ENCODE measurements around the gene RD3L. TPM values are rescaled to one million over a fixed set of nuclear protein-coding genes. Genes with fewer than 3 reads are reported as not detected.
"Not testable (repeated sequence)": the region's sequence is repeated elsewhere in the genome, so short reads cannot be mapped to it uniquely, and the experiment has no call there.

RD3L gene
- total and polyA plus RNA-seq, 2 donors from 2014 or later: not detected

DNA sequence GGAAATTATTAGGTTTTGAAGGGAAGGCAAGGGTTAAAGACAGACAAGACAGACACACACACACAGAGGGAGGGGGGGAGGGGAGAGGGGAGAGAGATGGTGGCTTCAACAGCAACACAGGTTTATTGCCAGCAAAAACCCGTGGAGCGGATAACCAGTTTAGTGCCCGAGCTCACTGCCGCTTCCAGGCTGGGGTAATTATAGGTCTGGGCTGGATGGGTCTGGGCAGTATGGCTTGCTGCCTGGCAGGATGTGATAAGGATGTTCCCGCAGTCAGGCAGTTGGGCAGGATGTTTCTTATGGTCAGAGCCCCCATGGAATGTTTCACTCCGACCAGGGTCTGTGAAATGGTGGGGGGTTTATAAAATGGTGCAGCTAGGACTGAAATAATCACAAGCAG, 18.5 kb downstream of the RD3L start:
- DNase-seq (peak in 4 of 5 donors; percentile 51 to 74 (median 66)), FAIRE-seq (no peak)
- Histone ChIP-seq H3K36me3 (ENCODE audit: control insufficient read depth in 2 of 3, insufficient read depth in 3 of 3, low read length in 3 of 3) (no peaks in the 10 kb centered on the region), H3K27me3 (ENCODE audit: control insufficient read depth, insufficient read depth, low read length) (no peaks in the 10 kb centered on the region), H3K4me1 (ENCODE audit: control insufficient read depth in 2 of 3, insufficient read depth in 2 of 3, low read depth in 1 of 3, low read length in 3 of 3) (peaks cover 0 to 3% (median 2%) of the 10 kb centered on the region in 3 donors), H3K27ac (ENCODE audit: low read depth in 2 of 2, low read length in 2 of 2) (no peak overlapping the region), H3K9ac (ENCODE audit: low read length in 3 of 3) (no peak overlapping the region), H3K4me3 (ENCODE audit: low read length in 3 of 3) (no peak overlapping the region), H3K9me3 (ENCODE audit: control insufficient read depth in 2 of 3, insufficient read depth in 1 of 3, low read length in 3 of 3) (no peaks in the 10 kb centered on the region)
- TF ChIP-seq CTCF (IDR thresholded peaks at IDR 0.05; ENCODE audit: borderline replicate concordance, extremely low read depth, insufficient read depth): no peak
- intact Hi-C loops (cut with DNase I): no loop called here

DNA sequence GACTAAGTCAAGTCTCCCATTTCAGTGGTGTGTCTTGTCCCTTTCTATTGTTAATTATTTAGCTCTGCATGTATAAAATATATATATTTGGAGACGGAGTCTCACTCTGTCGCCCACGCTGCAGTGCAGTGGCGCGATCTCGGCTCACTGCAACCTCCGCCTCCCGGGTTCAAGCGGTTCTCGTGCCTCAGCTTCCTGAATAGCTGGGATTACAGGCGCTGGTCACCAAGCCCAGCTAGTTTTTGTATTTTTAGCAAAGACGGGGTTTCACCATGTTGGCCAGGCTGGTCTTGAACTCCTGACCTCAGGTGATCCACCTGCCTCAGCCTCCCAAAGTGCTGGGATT, 20.5 kb downstream of the RD3L start:
- FAIRE-seq; H3K36me3 ChIP-seq (ENCODE audit: control insufficient read depth in 2 of 3, insufficient read depth in 3 of 3, low read length in 3 of 3); DNase-seq; intact Hi-C loops (cut with DNase I); H3K4me1 ChIP-seq (ENCODE audit: control insufficient read depth in 2 of 3, insufficient read depth in 2 of 3, low read depth in 1 of 3, low read length in 3 of 3); H3K9ac ChIP-seq (ENCODE audit: low read length in 3 of 3); H3K9me3 ChIP-seq (ENCODE audit: control insufficient read depth in 2 of 3, insufficient read depth in 1 of 3, low read length in 3 of 3); H3K27ac ChIP-seq (ENCODE audit: low read depth in 2 of 2, low read length in 2 of 2); H3K27me3 ChIP-seq (ENCODE audit: control insufficient read depth, insufficient read depth, low read length): not testable (repeated sequence)
- peak overlapping the region in 2 of 3 donors; percentile 52 to 95 for H3K4me3 ChIP-seq (ENCODE audit: low read length in 3 of 3)

- DNase-seq (peak; percentile 94 to 97 (median 95)), FAIRE-seq (no peak)
- TF ChIP-seq CTCF (IDR thresholded peaks at IDR 0.05; ENCODE audit: borderline replicate concordance, extremely low read depth, insufficient read depth): peak; percentile 94
Measured at GRCh38 chr14:103920981-103921854, 21.1 kb downstream of the RD3L start.

DNA sequence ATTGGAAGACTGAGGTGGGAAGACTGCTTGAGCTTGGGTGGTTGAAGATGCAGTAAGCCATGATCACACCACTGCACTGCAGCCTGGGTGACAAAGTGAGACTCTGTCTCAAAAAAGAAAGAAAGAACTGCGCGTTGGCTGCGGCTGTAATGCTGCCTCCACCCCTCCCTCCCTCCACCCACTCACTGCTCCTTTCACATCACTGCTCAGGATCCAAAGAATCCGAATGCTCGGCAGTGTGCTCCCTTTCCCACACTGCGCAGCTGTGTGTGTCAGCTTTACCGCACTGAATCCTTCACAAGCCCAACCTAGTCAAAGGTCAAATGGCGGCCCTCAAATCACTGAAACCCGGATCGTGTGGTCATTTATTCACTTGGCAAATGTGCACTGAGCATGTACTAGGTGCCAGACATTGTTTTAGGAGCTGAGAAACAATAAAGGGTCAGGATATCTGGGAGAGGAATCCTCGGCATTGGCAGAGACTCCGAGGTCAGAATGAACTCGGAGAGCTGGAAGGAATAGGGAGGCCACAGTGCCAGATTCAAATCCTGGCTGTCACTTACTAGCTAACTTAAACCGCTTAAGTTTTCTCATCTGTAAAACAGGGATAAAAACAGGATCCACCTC, 25.6 kb downstream of the RD3L start:
- Histone ChIP-seq H3K27ac (ENCODE audit: low read depth in 2 of 2, low read length in 2 of 2) (no peak overlapping the region), H3K4me3 (ENCODE audit: low read length in 3 of 3) (no peak overlapping the region), H3K9me3 (ENCODE audit: control insufficient read depth in 2 of 3, insufficient read depth in 1 of 3, low read length in 3 of 3) (no peaks in the 10 kb centered on the region), H3K9ac (ENCODE audit: low read length in 3 of 3) (no peak overlapping the region), H3K27me3 (ENCODE audit: control insufficient read depth, insufficient read depth, low read length) (no peaks in the 10 kb centered on the region), H3K36me3 (ENCODE audit: control insufficient read depth in 2 of 3, insufficient read depth in 3 of 3, low read length in 3 of 3) (peaks cover 3 to 24% (median 14%) of the 10 kb centered on the region in 3 donors), H3K4me1 (ENCODE audit: control insufficient read depth in 2 of 3, insufficient read depth in 2 of 3, low read depth in 1 of 3, low read length in 3 of 3) (peaks cover 0 to 5% (median 3%) of the 10 kb centered on the region in 3 donors)
- no peak for DNase-seq
- intact Hi-C loops (cut with DNase I): no loop called here
- FAIRE-seq: no peak
- no peak for TF ChIP-seq CTCF (IDR thresholded peaks at IDR 0.05; ENCODE audit: borderline replicate concordance, extremely low read depth, insufficient read depth)

More at GRCh38 chr14:103920981-103921854, 21.1 kb downstream of the RD3L start:
- Histone ChIP-seq H3K9ac (ENCODE audit: low read length in 3 of 3) (peak overlapping the region; percentile 89 to 98 (median 98)), H3K27ac (ENCODE audit: low read depth in 2 of 2, low read length in 2 of 2) (peak overlapping the region; percentile 57 to 68), H3K36me3 (ENCODE audit: control insufficient read depth in 2 of 3, insufficient read depth in 3 of 3, low read length in 3 of 3) (peaks cover 0 to 4% (median 0%) of the 10 kb centered on the region in 3 donors), H3K9me3 (ENCODE audit: control insufficient read depth in 2 of 3, insufficient read depth in 1 of 3, low read length in 3 of 3) (no peaks in the 10 kb centered on the region), H3K4me3 (ENCODE audit: low read length in 3 of 3) (peak overlapping the region; percentile 95 to 98 (median 97)), H3K4me1 (ENCODE audit: control insufficient read depth in 2 of 3, insufficient read depth in 2 of 3, low read depth in 1 of 3, low read length in 3 of 3) (peaks cover 0 to 5% (median 3%) of the 10 kb centered on the region in 3 donors), H3K27me3 (ENCODE audit: control insufficient read depth, insufficient read depth, low read length) (no peaks in the 10 kb centered on the region)
- intact Hi-C loops (cut with DNase I): no loop called here

Measured in kidney (tissue), 14 donors.